Stimulated activated memory B cell treated with anti-CD40 and anti-IgM and Interleukin-4, amounts not matched to agents 10 μg/mL and 1 μg/mL and 100 μg/mL, for 72 hours (primary cell): ENCODE data around the gene ZNG1A.
"Not testable (repeated sequence)": the region's sequence is repeated elsewhere in the genome, so short reads cannot be mapped to it uniquely, and the experiment has no call there.

ENCODE experiments used
- ATAC-seq: fragments of 150-1000 bp; cut with Tn5 transposase; 2 replicates; pipeline ENCODE4 v1.10.0; 2021
- H3K27ac Mint-ChIP-seq: one replicate; pipeline ENCODE4 v1.8.0; 2022; ENCODE audit warnings: mild to moderate bottlenecking, mixed read lengths
- H3K27me3 Mint-ChIP-seq: one replicate; pipeline ENCODE4 v1.8.0; 2022; ENCODE audit warnings: mixed read lengths
- H3K36me3 Mint-ChIP-seq: one replicate; pipeline ENCODE4 v1.8.0; 2022; ENCODE audit warnings: mixed read lengths
- H3K4me1 Mint-ChIP-seq: one replicate; pipeline ENCODE4 v1.8.0; 2022; ENCODE audit warnings: mixed read lengths
- H3K4me3 Mint-ChIP-seq: one replicate; pipeline ENCODE4 v1.8.0; 2022; ENCODE audit warnings: mild to moderate bottlenecking, moderate library complexity, mixed read lengths
- H3K9me3 Mint-ChIP-seq: one replicate; pipeline ENCODE4 v1.8.0; 2022; ENCODE audit warnings: mixed read lengths

The ZNG1A gene

GRCh38 chr9:88396-89037 lies 90.3 kb downstream of the ZNG1A start:
- not testable (repeated sequence) for H3K4me1 Mint-ChIP-seq, H3K27me3 Mint-ChIP-seq, H3K9me3 Mint-ChIP-seq, H3K27ac Mint-ChIP-seq, H3K36me3 Mint-ChIP-seq, H3K4me3 Mint-ChIP-seq
- ATAC-seq, result peak; percentile 74

- ATAC-seq, H3K4me1 Mint-ChIP-seq, H3K27ac Mint-ChIP-seq, H3K36me3 Mint-ChIP-seq, H3K27me3 Mint-ChIP-seq, H3K9me3 Mint-ChIP-seq, H3K4me3 Mint-ChIP-seq: not testable (repeated sequence)
Observed at GRCh38 chr9:87860-88259, 91.0 kb downstream of the ZNG1A start.

GRCh38 chr9:87105-87504 lies 91.8 kb downstream of the ZNG1A start:
- H3K9me3 Mint-ChIP-seq, ATAC-seq, H3K27me3 Mint-ChIP-seq, H3K36me3 Mint-ChIP-seq, H3K27ac Mint-ChIP-seq, H3K4me3 Mint-ChIP-seq, H3K4me1 Mint-ChIP-seq: not testable (repeated sequence)

- not testable (repeated sequence) for H3K36me3 Mint-ChIP-seq, H3K27ac Mint-ChIP-seq, ATAC-seq, H3K9me3 Mint-ChIP-seq, H3K4me3 Mint-ChIP-seq, H3K27me3 Mint-ChIP-seq, H3K4me1 Mint-ChIP-seq
Observed at GRCh38 chr9:86697-87096, 92.2 kb downstream of the ZNG1A start.

GRCh38 chr9:82932-83689 lies 95.7 kb downstream of the ZNG1A start:
- H3K9me3 Mint-ChIP-seq, H3K4me3 Mint-ChIP-seq, H3K27ac Mint-ChIP-seq, ATAC-seq, H3K36me3 Mint-ChIP-seq, H3K27me3 Mint-ChIP-seq, H3K4me1 Mint-ChIP-seq: not testable (repeated sequence)

GRCh38 chr9:78333-78732 lies 100.5 kb downstream of the ZNG1A start:
- not testable (repeated sequence) for H3K27ac Mint-ChIP-seq, H3K4me3 Mint-ChIP-seq, H3K27me3 Mint-ChIP-seq, ATAC-seq, H3K36me3 Mint-ChIP-seq, H3K9me3 Mint-ChIP-seq, H3K4me1 Mint-ChIP-seq

- H3K9me3 Mint-ChIP-seq, H3K36me3 Mint-ChIP-seq, H3K27ac Mint-ChIP-seq, H3K4me1 Mint-ChIP-seq, ATAC-seq, H3K4me3 Mint-ChIP-seq: not testable (repeated sequence)
- peaks cover 17% of the 10 kb centered on the region for H3K27me3 Mint-ChIP-seq
Observed at GRCh38 chr9:76389-76788, 102.5 kb downstream of the ZNG1A start.

- ATAC-seq, H3K4me3 Mint-ChIP-seq, H3K4me1 Mint-ChIP-seq, H3K9me3 Mint-ChIP-seq, H3K27ac Mint-ChIP-seq, H3K36me3 Mint-ChIP-seq: not testable (repeated sequence)
- H3K27me3 Mint-ChIP-seq, result peaks cover 17% of the 10 kb centered on the region
Observed at GRCh38 chr9:73900-74525, 104.8 kb downstream of the ZNG1A start.

GRCh38 chr9:73076-73899 lies 105.6 kb downstream of the ZNG1A start:
- peak; percentile 41 for ATAC-seq
- not testable (repeated sequence) for H3K9me3 Mint-ChIP-seq

More at GRCh38 chr9:73076-73899, 105.6 kb downstream of the ZNG1A start:
- H3K4me3 Mint-ChIP-seq, H3K4me1 Mint-ChIP-seq, H3K27ac Mint-ChIP-seq, H3K36me3 Mint-ChIP-seq: not testable (repeated sequence)
- H3K27me3 Mint-ChIP-seq, result peaks cover 17% of the 10 kb centered on the region
